Caco-2 (cell line): Measurements from ENCODE around the gene CDKN2AIP. TPM values are rescaled to one million over a fixed set of nuclear protein-coding genes. Genes with fewer than 3 reads are reported as not detected.

Experiments
- BruUV-seq: library from RNA; stranded (reverse); fragments of 400-500 nt; replicated peaks from 2 replicates; lab custom pipeline; 2021; lab: Mats Ljungman, UMichigan
- CTCF ChIA-PET: fragments of 300-600 bp; sonication (Branson Sonifier 250); formaldehyde crosslinking; loops from one replicate; lab custom pipeline; 2022; ENCODE audit warnings: antibody characterized with exemption; lab: Charles Lee
- POLR2A ChIA-PET: fragments of 300-600 bp; sonication (Branson Sonifier 250); formaldehyde crosslinking; loops from one replicate; lab custom pipeline; 2022; ENCODE audit warnings: antibody characterized with exemption; lab: Charles Lee
- DNase-seq, 2 experiments: peaks; one replicate each; pipeline versions ENCODE4 v3.0.0 to v3.0.0-alpha.2; 2020 to 2022
- H3K27me3 ChIP-seq: replicated peaks from 2 replicates; pipeline ENCODE4 v1.6.0; 2011; ENCODE audit warnings: low read length; ENCODE audit not compliant: control insufficient read depth, insufficient read depth
- H3K36me3 ChIP-seq: 2 replicates; pipeline ENCODE4 v1.5.1; 2011; ENCODE audit warnings: low read length; ENCODE audit not compliant: control insufficient read depth, insufficient read depth
- H3K4me1 ChIP-seq: fragments of 250-450 bp; sonication (Bioruptor Pico); 2 replicates; pipeline ENCODE4 v1.5.1; 2020; ENCODE audit warnings: mild to moderate bottlenecking
- H3K4me3 ChIP-seq: 2 replicates; pipeline ENCODE4 v1.5.1; 2011; ENCODE audit warnings: low read depth, mild to moderate bottlenecking, control low read depth, low read length
- H3K9me3 ChIP-seq: fragments of 250-450 bp; sonication (Bioruptor Pico); 2 replicates; pipeline ENCODE4 v1.5.1; 2020; ENCODE audit warnings: mild to moderate bottlenecking, moderate library complexity
- H3K27ac Mint-ChIP-seq: one replicate; pipeline ENCODE4 v1.8.0; 2022; ENCODE audit warnings: mixed read lengths; ENCODE audit not compliant: unreplicated experiment
- H3K27me3 Mint-ChIP-seq: one replicate; pipeline ENCODE4 v1.8.0; 2022; ENCODE audit warnings: mixed read lengths; ENCODE audit not compliant: insufficient read depth, unreplicated experiment
- H3K36me3 Mint-ChIP-seq: one replicate; pipeline ENCODE4 v1.8.0; 2022; ENCODE audit warnings: mild to moderate bottlenecking, mixed read lengths; ENCODE audit not compliant: insufficient read depth, unreplicated experiment
- H3K4me1 Mint-ChIP-seq: one replicate; pipeline ENCODE4 v1.8.0; 2022; ENCODE audit warnings: low read depth, mixed read lengths; ENCODE audit not compliant: unreplicated experiment
- H3K4me3 Mint-ChIP-seq: one replicate; pipeline ENCODE4 v1.8.0; 2022; ENCODE audit warnings: mild to moderate bottlenecking, moderate library complexity, mixed read lengths; ENCODE audit not compliant: unreplicated experiment
- H3K9me3 Mint-ChIP-seq: one replicate; pipeline ENCODE4 v1.8.0; 2022; ENCODE audit warnings: mixed read lengths; ENCODE audit not compliant: unreplicated experiment
- CTCF ChIP-seq, 2 experiments: fragments of 200-600 bp in 1 of 2; IDR thresholded peaks; 1 replicate in 1 of 2; 2 replicates in 1 of 2; pipeline versions ENCODE4 v1.5.1 to v1.8.0; 2011 to 2022; ENCODE audit warnings: antibody characterized with exemption in 1 of 2, control low read depth in 1 of 2, inconsistent platforms in 1 of 2, low read depth in 1 of 2, low read length in 1 of 2, mild to moderate bottlenecking in 1 of 2, moderate library complexity in 1 of 2; ENCODE audit not compliant: insufficient read depth in 1 of 2, severe bottlenecking in 1 of 2, unreplicated experiment in 1 of 2
- intact Hi-C: fragments of 100-400 bp; cut with micrococcal nuclease; formaldehyde crosslinking; loops from one replicate; pipeline ENCODE4 v1.10.0; 2022; ENCODE audit not compliant: unreplicated experiment
- total RNA-seq: library from RNA; stranded (reverse); gene quantifications from 2 replicates; pipeline ENCODE4 v1.2.3, GENCODE V29; 2022

CDKN2AIP gene
- total RNA-seq, 1 experiment from 2014 or later: 17.5 TPM

GRCh38 chr4:183411291-183411861 is 33.1 kb upstream of the CDKN2AIP start:
- Mint-ChIP-seq H3K4me1 (peaks cover 29% of the 10 kb centered on the region), H3K9me3 (no peaks in the 10 kb centered on the region), H3K27ac (no peak overlapping the region), H3K4me3 (no peak overlapping the region), H3K36me3 (peaks cover 7% of the 10 kb centered on the region), H3K27me3 (no peaks in the 10 kb centered on the region)
- no peak for DNase-seq
- TF ChIP-seq CTCF (IDR thresholded peaks at IDR 0.05; ENCODE audit: insufficient read depth in 1 of 2, low read depth in 1 of 2, low read length in 1 of 2, severe bottlenecking in 1 of 2, unreplicated experiment in 1 of 2): no peak
- ChIA-PET POLR2A (no interaction called here), CTCF (no interaction called here)
- Histone ChIP-seq H3K4me3 (no peak overlapping the region), H3K4me1 (peaks cover 21% of the 10 kb centered on the region), H3K36me3 (no peaks in the 10 kb centered on the region), H3K27me3 (no peaks in the 10 kb centered on the region), H3K9me3 (no peaks in the 10 kb centered on the region)
- no TSS peak for BruUV-seq
- intact Hi-C loops: loop anchor here (2.0 kb wide), 1 partner anchor 27 kb away; no protein-coding TSS in a partner anchor

- CTCF ChIA-PET: no interaction called here
- POLR2A ChIA-PET: no interaction called here
- peaks cover 21% of the 10 kb centered on the region for H3K4me1 ChIP-seq
- Mint-ChIP-seq H3K27ac (no peak overlapping the region), H3K4me3 (no peak overlapping the region), H3K9me3 (no peaks in the 10 kb centered on the region), H3K27me3 (no peaks in the 10 kb centered on the region), H3K4me1 (peaks cover 22% of the 10 kb centered on the region), H3K36me3 (peaks cover under 1% of the 10 kb centered on the region)
- no peak overlapping the region for H3K4me3 ChIP-seq
- H3K27me3 ChIP-seq: no peaks in the 10 kb centered on the region
- no peak for DNase-seq
- no TSS peak for BruUV-seq
- no peaks in the 10 kb centered on the region for H3K36me3 ChIP-seq
- H3K9me3 ChIP-seq: no peaks in the 10 kb centered on the region
- TF ChIP-seq CTCF (IDR thresholded peaks at IDR 0.05; ENCODE audit: insufficient read depth in 1 of 2, low read depth in 1 of 2, low read length in 1 of 2, severe bottlenecking in 1 of 2, unreplicated experiment in 1 of 2): no peak
- intact Hi-C loops: no loop called here
These were observed 31.6 kb upstream of the CDKN2AIP start for GRCh38 chr4:183412821-183413220.

- no peak overlapping the region for H3K27ac Mint-ChIP-seq
- POLR2A ChIA-PET: no interaction called here
These were observed 30.9 kb upstream of the CDKN2AIP start for GRCh38 chr4:183413234-183414200.

More at GRCh38 chr4:183413234-183414200, 30.9 kb upstream of the CDKN2AIP start:
- H3K9me3 ChIP-seq: no peaks in the 10 kb centered on the region
- no peak for TF ChIP-seq CTCF (IDR thresholded peaks at IDR 0.05; ENCODE audit: insufficient read depth in 1 of 2, low read depth in 1 of 2, low read length in 1 of 2, severe bottlenecking in 1 of 2, unreplicated experiment in 1 of 2)
- H3K36me3 ChIP-seq: no peaks in the 10 kb centered on the region
- DNase-seq: no peak
- Mint-ChIP-seq H3K4me3 (no peak overlapping the region), H3K27me3 (no peaks in the 10 kb centered on the region), H3K9me3 (no peaks in the 10 kb centered on the region), H3K36me3 (no peaks in the 10 kb centered on the region), H3K4me1 (peaks cover 19% of the 10 kb centered on the region)
- CTCF ChIA-PET: no interaction called here
- no peaks in the 10 kb centered on the region for H3K27me3 ChIP-seq
- intact Hi-C loops: no loop called here
- H3K4me1 ChIP-seq: peaks cover 21% of the 10 kb centered on the region
- no TSS peak for BruUV-seq
- H3K4me3 ChIP-seq: no peak overlapping the region
